ENCODE data around the gene FBXW10B. TPM values are rescaled to one million over a fixed set of nuclear protein-coding genes. Genes with fewer than 3 reads are reported as not detected.
"Not testable (repeated sequence)": the region's sequence is repeated elsewhere in the genome, so short reads cannot be mapped to it uniquely, and the experiment has no call there.

FBXW10B gene
- total RNA-seq, 1 experiment from 2014 or later = 0.43 TPM

DNA sequence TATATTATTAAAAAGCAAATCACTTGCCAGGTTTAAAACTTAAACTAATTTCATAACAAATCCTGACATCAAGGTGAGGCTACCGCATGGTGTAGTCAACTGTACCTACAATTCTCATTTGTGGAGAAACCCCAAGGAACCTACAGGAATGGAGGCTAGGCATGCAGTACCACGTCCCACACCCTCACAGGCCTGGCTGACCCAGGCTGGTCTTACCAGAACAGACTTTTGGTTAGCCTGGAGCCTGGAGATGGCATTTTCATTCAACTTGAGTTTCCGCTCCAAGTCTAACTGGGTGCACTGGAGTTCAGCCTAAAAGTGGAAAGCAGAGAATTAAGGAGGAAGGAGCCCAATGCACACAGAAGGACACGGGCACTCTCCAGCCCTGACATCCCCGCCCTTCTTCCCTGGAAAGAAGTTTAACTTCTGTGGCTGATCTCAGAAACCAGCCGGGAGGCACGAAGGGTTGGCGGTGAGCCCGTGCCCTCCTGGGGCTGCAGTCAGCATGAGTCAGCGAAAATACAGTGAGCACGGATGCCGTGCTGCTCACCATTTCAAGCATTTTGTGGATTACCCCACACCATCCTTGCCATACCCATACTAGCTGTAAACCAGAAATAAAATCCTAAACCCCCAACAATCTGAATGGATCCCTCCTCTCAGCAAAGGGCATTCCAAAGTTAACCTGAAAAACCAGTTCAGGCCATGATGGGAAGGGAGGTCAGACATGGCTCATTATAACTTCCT, 23.2 kb upstream of the FBXW10B start:
- not testable (repeated sequence) for DNase-seq (ENCODE audit: low read depth)

DNA sequence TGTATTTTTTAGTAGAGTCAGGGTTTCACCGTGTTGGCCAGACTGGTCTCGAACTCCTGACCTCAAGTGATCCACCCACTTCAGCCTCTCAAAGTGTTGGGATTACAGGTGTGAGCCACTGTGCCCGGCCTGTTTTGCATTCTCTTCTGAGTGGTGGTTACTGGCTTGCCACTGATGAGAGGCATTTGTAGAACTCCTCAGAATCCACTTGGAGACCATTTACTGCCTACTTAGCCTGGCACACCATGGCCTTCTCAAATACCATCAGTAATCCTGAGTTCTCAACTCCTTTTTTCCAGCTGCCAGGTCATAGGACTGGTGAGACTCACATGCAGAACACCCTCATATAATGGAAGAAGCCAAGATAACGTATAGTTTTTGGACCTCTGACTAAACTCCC, 22.5 kb upstream of the FBXW10B start:
- DNase-seq (ENCODE audit: low read depth) = not testable (repeated sequence)

DNA sequence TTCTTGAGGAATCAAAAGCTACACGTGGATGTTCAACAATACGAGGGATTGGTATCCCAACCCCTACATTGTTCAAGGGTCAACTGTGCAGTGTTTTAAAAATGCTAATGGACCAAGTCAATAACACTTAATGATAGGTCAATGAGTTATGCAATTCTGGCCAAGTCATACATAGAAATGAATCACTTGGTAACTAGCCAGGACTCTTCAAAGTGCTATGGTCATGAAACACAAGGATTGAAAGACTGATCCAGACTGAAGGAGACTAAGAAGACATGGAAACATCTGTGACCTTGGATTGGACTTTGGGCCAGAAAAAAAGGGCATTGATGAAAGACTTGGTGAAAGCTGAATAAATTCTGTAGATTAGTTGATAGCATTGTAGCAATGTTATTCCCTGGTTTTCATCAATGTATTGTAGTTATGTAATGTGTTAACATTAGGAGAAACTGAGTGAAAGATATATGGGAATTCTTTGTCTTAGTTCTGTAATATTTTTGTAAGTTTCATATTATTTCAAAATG, 11.5 kb upstream of the FBXW10B start:
- not testable (repeated sequence) for DNase-seq (ENCODE audit: low read depth)

DNA sequence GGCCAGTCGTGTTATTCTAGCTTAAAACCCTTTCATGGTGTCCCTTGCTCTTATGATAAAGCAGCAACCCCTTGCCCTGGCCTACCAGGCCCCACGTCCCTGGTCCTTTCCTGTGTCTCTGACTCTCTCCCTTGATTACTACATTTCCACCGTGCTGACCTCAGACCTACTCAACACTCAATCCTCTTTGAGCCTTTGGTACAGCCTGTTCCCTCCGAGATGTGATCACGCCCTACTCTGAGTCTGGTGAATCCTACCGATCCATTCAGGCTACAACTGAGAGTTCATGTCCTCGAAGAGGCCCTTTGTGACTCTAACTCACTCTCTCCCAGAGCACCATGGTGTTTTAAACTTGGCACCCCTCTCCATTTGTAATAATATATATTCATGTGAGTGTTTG, 10.5 kb upstream of the FBXW10B start:
- not testable (repeated sequence) for DNase-seq (ENCODE audit: low read depth)

DNA sequence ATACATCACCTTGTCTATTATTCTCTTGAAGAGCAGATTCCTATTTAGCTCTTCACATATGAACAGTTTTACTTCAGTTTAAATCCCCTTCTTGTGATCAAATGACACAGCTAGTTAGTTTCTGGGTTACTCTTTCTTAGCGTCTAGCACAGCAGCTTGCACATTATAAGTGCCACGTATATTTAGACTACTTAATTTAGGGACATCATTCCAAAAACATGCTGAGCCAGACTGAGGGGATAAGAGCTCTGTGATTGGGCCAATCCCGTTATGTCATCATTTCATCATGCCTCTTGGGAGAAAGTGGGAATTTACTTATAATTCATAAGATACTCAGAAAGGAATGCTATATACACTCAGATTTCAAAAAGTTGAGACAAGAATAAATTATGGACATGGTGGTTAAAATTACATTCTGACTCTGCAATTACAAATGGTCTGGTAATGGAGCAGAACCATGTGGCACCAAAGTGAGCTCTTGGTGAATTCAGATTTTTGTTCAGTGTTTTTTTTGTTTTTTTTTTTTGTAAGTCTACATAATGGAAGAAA, 4.2 kb upstream of the FBXW10B start:
- DNase-seq (ENCODE audit: low read depth) = not testable (repeated sequence)

DNA sequence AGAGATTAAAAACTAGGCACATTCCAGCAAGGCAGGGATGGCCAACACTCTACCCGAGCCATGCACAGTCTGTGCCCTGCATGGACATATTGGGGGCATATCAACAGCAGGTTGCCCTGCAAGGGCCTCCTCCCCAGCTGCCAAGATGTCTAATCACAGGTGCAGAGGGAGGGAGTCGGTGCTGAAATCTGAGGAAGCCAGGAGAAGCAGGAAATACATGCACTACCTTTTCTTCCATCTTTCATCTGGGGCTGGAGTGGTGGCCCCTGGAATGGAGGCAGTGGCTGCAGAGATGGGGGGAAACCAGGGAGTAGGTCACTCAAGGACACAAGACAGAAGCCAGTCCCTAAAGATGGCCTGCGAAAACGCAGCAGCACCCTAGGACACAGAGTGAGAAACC, 3.8 kb upstream of the FBXW10B start:
- DNase-seq (ENCODE audit: low read depth) = not testable (repeated sequence)

DNA sequence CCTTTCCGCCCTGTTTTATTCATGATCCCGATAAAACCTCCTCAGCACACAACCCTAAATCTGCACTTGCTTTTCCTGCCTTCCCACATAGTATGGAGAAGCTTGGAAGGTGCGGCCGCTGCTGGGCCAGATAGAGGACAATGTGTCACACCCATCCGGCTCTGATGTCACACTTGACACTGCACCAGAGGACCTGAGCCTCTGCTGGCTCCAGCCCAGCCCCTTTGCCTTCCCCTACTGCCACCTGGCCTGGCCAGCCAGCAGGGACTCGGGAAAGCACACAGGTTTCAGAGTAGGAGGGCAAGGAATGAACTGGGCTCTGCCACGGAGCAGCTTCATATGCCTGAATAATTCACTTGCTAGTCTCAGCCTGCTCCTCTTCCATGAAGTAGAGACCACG, 2.6 kb upstream of the FBXW10B start:
- not testable (repeated sequence) for DNase-seq (ENCODE audit: low read depth)

DNA sequence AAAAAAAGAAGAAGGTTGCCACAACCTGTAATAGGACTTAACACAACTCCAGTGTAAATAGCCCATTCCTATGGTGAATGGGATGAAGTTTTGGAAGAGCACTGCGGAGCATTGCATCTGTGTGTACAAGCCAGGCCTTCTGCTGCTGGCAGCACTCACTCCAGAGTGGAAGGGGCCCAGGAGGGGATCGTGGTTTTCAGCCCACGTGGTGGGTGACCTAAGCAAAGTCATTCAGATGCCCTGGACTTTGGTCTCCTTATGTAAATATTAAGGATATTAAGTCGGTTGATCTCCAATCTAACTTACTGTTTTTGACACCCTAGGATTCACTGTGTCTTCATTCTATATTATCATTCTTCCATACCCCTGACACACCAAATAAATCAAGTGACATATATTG, 2.7 kb downstream of the FBXW10B start:
- not testable (repeated sequence) for DNase-seq (ENCODE audit: low read depth)

DNA sequence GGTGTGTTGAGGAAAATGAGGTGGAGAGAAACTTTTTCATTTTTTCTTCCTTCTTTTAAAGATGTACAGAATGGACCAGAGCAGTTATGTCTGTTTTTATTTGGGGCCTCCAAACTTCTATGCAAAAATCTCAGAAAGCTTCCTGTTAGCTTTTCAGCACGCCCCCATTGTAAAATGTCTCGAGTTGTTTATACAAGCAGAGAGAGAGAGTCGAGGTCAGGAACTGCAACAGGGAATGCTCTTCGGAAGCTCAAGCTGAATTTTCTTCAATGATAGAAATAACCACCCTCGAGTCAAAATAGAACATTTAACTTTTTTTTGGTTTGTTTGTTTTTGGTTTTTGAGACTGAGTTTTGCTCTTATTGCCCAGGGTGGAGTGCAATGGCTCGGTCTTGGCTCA, 3.7 kb downstream of the FBXW10B start:
- not testable (repeated sequence) for DNase-seq (ENCODE audit: low read depth)

DNA sequence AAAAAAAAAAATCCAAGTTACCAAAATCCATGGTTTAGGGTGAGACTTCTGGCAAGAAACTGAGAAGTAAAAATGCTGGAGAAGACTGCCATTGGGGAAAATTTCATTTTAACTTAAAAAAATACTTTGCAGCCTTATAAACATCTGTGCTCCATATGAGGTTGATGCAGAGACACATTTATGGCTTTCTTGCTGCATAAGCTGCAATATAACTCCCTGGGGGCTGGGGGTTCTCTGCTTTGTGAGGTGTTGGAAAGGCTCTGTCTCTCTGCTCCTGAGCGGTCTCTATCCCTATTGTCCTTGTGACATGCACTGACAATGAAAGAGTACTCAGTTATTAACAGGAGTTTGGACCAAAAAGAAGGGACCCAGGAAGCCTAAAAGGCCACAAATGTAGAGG, 6.4 kb downstream of the FBXW10B start:
- not testable (repeated sequence) for DNase-seq (ENCODE audit: low read depth)

DNA sequence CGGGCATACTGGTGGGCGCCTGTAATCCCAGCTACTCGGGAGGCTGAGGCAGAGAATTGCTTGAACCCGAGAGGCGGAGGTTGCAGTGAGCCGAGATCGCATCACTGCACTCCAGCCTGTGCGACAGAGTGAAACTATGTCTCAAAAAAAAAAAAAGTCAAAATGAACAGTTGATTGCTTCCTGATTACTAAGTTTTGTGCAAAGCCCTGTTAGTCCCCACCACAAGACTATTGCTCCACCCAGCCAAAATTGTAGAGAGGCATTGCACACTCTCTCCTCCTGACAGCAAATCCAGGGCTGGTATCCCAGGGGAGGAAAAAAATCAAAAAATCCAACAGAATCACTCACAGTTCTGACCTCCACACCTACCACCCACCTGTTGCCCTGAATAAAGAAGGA, 26.5 kb downstream of the FBXW10B start:
- DNase-seq (ENCODE audit: low read depth) = not testable (repeated sequence)

DNA sequence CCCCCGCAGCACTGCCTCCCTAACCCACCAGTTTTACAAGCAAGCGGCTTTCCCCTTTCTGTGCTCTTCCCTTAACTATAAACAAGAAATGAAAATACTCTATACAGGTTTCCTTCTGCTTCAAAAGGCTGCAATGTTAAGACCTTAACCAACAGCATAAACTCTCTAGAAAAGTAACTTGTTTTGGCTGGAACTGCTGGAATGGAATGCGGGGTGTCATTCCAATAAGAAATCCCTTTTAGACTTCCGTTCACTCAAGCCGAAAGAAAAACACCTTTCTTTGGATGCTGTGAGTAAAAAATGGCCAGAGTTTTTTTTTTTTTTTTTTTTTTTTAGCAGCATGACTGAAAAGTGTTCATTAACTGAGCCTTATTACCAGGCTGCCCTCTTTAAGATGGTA, 27.5 kb downstream of the FBXW10B start:
- DNase-seq (ENCODE audit: low read depth) = not testable (repeated sequence)

DNA sequence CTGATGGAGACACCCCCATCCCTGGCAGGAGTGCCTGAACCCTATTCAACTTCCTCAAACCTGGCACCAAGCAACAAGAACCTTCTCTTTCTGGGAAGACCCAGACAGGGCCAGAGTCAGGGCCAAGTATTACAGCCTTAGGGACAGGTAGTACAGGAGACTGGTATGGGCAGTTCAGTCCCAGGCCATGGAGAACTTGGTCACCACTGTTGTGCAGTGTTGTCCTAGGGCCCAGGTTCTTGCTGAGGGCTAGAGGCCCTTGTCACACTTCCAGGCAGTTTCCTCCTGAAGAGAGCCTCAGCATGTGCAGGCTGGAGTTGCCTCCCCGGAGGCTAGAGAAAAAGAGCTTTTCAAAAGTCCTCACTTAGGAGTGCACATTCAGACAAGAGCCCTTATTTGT, 28.7 kb downstream of the FBXW10B start:
- DNase-seq (ENCODE audit: low read depth) = not testable (repeated sequence)

DNA sequence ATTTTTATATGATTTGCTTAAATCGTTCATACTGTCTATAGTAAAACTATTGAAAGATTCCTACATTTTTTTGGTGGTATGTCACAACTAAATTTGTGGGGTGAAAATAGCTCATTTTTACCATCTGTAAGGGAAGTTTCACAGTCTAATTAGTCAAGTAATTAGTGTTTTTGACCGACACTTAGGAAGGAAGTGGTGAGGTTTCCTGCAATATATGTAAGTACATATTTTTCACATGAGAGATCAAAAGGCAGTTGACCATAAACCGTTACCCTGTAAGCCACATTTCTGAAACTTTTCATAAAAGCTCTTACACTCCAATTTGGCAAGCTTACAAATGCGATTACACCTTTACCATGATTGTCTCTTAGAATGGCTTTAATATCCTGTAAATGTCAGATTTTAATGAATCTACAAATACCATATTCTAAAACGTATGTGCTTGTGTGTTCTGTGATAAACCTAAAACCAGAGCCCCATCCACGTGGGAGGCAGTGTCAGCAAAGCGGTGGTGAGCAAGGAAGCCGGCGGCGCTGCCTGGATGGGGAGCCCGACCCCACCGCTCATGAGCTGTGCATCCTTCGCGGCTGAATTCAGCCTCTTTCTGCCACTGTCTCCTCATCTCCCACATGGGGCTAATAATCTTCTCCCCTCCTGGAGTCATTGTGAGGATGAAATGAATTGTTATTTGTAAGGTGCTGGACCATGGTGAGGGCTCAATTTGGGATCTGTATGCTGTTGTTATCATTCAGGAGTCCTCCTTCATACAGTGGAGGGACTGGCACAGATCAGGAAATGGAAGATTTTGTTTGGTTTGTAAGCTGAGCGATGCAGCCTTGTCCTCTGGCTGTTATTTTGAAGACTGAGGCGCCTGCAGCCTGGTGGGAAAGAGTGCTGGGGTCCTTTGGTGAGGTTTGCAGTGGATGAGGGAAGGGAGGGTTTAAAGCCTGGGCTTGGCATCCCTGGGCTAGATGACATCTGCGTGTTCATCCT, 29.7 kb downstream of the FBXW10B start:
- DNase-seq (ENCODE audit: low read depth) = not testable (repeated sequence)

DNA sequence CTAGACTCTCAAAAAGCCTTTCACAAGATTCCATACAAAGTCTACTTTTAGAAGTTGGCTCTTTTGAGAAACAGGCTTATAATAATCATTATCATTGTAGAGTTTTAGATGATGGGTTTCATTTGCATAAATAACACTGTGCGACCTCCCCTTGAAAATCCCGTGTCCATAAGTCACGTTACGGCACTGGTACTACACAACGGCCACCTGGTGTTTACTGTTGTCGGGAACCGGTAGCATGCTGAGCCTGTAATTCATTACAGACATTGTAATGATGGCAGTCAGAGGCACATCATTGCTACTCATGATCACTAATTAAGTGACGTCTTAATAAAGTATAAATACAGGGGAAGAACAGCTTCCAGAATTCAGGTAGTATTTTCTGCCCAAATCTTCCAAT, 31.5 kb downstream of the FBXW10B start:
- not testable (repeated sequence) for DNase-seq (ENCODE audit: low read depth)

DNA sequence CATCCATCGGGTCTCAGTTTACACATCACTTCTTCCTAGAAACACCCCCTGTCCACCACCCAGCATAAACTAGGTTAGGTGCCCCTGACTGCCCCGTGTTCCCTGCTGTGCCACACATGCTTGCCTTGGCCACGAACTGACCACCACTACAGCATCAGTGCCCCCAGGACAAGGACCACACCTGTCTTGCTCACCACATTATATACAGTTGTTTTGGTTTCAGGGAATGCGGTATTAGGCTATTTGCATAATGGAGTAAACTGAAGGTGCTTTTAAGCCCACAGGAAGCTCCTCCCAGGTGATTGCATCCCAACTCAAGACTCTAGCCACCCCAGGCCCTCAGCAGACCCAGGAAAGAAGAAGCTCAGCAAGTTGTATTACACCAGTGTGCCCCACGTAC, 36.2 kb downstream of the FBXW10B start:
- DNase-seq (ENCODE audit: low read depth) = not testable (repeated sequence)

DNA sequence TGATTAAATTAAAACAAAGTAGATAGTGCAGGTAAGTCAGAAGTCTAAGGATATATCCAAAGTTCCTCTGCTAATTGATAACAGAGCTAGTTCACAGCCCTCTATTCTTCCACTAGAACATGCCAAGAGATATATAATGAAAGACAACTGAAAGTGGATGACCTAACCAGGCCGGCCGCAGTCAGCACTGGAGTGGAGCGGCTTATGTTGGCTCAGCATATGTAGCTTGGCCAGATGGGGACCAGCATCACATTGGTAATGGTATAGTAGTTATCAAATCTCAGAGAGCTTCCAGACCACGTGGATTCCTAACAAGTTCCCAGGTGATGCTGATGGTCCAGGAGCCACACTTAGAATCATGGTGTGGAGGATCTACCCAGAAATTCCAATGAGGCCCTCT, 38.0 kb downstream of the FBXW10B start:
- DNase-seq (ENCODE audit: low read depth) = not testable (repeated sequence)

DNA sequence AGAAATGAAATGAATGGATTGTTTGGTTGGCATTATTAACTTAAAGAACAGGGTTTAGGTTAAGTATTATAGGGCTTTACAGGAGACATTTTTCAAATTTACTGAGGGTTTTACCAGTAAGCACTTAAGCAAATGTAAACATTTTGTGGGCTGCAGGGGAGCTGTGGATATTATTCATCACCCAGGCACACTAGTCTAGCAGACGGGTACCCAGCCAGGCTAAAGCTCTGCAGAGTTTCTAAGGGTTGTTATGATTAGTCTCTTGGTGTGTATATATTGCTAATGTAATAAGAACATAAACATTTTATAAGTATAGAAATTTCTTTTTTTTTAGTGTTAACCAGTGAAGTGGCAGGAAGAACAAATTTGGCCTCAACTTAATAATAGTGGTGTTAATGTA, 42.7 kb downstream of the FBXW10B start:
- not testable (repeated sequence) for DNase-seq (ENCODE audit: low read depth)

DNA sequence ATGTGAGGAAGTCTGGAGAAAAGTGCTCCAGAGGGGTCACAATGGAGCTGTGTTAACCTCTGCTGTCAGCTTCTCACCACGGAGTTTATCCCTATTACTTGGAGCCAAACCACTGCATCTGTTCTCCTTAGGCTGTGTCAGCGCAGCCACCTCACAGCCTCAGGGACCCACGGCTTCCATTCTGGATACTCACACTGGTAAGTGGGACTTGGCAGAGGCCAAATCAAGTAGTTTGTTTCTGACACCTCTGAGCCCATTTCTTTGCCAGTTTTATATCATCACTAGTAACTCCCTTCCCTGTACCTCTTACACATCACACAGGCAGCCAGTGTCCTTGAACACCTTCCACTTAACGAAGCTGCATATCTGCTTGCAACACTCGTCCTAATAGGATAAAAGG, 44.8 kb downstream of the FBXW10B start:
- not testable (repeated sequence) for DNase-seq (ENCODE audit: low read depth)

DNA sequence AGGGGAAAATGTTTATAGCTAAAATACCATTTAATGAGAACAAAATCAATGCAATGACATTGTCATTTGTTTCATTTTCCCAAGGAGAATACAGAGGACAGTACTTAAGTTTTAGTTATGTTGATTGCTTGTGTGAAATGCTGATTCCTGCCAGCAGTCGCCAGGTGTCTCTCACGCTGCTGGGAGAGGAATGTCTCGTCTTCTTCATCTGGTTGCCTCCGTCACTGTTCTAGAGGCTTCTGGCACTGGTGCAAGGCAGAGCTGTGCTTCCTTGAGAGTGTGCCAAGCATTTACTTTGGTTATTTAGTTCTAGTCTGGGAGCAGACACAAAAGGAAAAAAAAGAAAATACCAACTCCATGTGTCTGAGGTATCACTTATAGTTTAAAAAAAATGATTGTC, 45.6 kb downstream of the FBXW10B start:
- DNase-seq (ENCODE audit: low read depth) = not testable (repeated sequence)

All from HT1080 (cell line).